Measurements from ENCODE around the gene SLC2A6.

GRCh38 chr9:133470427-133470924, 8.4 kb downstream of the SLC2A6 start:
- TF ChIP-seq CTCF (conservative IDR thresholded peaks at IDR 0.05 in 1 of 2, IDR thresholded peaks at IDR 0.05 in 1 of 2; ENCODE audit: low read depth in 1 of 2, low read length in 2 of 2) (no peak), EZH2 (IDR thresholded peaks at IDR 0.05; ENCODE audit: low read length, missing control alignments) (no peak)
